Smooth muscle cell (in vitro differentiated cells): ENCODE results near the gene LIMS1. TPM values are rescaled to one million over a fixed set of nuclear protein-coding genes. Genes with fewer than 3 reads are reported as not detected.

Source experiments
- DNase-seq: peaks from one replicate; lab custom pipeline; 2025; ENCODE audit not compliant: unreplicated experiment; lab: John Stamatoyannopoulos, UW
- H2AFZ ChIP-seq: fragments of 200-600 bp; sonication (generic); 2 replicates; pipeline ENCODE4 v1.6.0; 2016; ENCODE audit warnings: antibody characterized with exemption, low read depth, mild to moderate bottlenecking
- H3F3A ChIP-seq: fragments of 200-600 bp; sonication (generic); 2 replicates; pipeline ENCODE4 v1.6.0; 2017; ENCODE audit warnings: antibody characterized with exemption, low read depth
- H3K27ac ChIP-seq: fragments of 200-600 bp; sonication (generic); 2 replicates; pipeline ENCODE4 v1.5.1; 2016; ENCODE audit warnings: low read depth, mild to moderate bottlenecking
- H3K27me3 ChIP-seq: fragments of 200-600 bp; sonication (generic); 2 replicates; pipeline ENCODE4 v1.6.1; 2016; ENCODE audit warnings: low read depth, mild to moderate bottlenecking
- H3K36me3 ChIP-seq: fragments of 200-600 bp; sonication (generic); 2 replicates; pipeline ENCODE4 v1.5.1; 2016; ENCODE audit warnings: low read depth
- H3K4me1 ChIP-seq: fragments of 200-600 bp; sonication (generic); 2 replicates; pipeline ENCODE4 v1.5.1; 2016; ENCODE audit warnings: low read depth
- H3K4me2 ChIP-seq: fragments of 200-600 bp; sonication (generic); 2 replicates; pipeline ENCODE4 v1.6.0; 2016; ENCODE audit warnings: mild to moderate bottlenecking
- H3K4me3 ChIP-seq: fragments of 200-600 bp; sonication (generic); 2 replicates; pipeline ENCODE4 v1.5.1; 2016; ENCODE audit warnings: mild to moderate bottlenecking
- H3K79me2 ChIP-seq: fragments of 200-600 bp; sonication (generic); 2 replicates; pipeline ENCODE4 v1.6.0; 2016; ENCODE audit warnings: low read depth, mild to moderate bottlenecking
- H3K9ac ChIP-seq: fragments of 200-600 bp; sonication (generic); 2 replicates; pipeline ENCODE4 v1.6.0; 2016; ENCODE audit warnings: low read depth
- H3K9me3 ChIP-seq: fragments of 200-600 bp; sonication (generic); replicated peaks from 2 replicates; pipeline ENCODE4 v1.5.1; 2016; ENCODE audit warnings: low read depth
- H4K20me1 ChIP-seq: fragments of 200-600 bp; sonication (generic); 2 replicates; pipeline ENCODE4 v1.6.0; 2016; ENCODE audit warnings: low read depth
- CTCF ChIP-seq: fragments of 200-600 bp; sonication (generic); IDR thresholded peaks from 2 replicates; pipeline ENCODE4 v1.5.1; 2017; ENCODE audit warnings: borderline replicate concordance, mild to moderate bottlenecking, antibody characterized with exemption; ENCODE audit not compliant: insufficient read depth, poor library complexity, severe bottlenecking
- WGBS: methylation state at CpG from one replicate; pipeline ENCODE4 v1.1.7; 2016; ENCODE audit warnings: low lambda C conversion rate; 5-methylcytosine and 5-hydroxymethylcytosine counted together
- polyA plus RNA-seq: library from polyadenylated mRNA; unstranded; fragments of >200 nt; fragmentation: Nextera tagmentation; extraction: Ambion mirVana; gene quantifications from 2 replicates; pipeline ENCODE4 v1.2.1, GENCODE V29; 2016
- total RNA-seq: library from RNA; depleted of rRNA; stranded (reverse); fragments of >200 nt; gene quantifications from 2 replicates; pipeline ENCODE4 v1.2.3, GENCODE V29; 2014

Gene LIMS1
- total and polyA plus RNA-seq, 2 experiments from 2014 or later = 56.9 to 155 TPM

GRCh38 chr2:108619925-108620620, 85.8 kb downstream of the LIMS1 start:
- H3K27ac ChIP-seq = peak overlapping the region; percentile 52
- peaks cover 81% of the 10 kb centered on the region for H4K20me1 ChIP-seq
- no peaks in the 10 kb centered on the region for H3K27me3 ChIP-seq
- TF ChIP-seq CTCF = no peak
- H3K4me2 ChIP-seq = no peak overlapping the region
- DNase-seq = no peak
- H3K9me3 ChIP-seq = no peaks in the 10 kb centered on the region
- peaks cover 5% of the 10 kb centered on the region for H3F3A ChIP-seq
- H3K4me3 ChIP-seq = no peak overlapping the region
- no peaks in the 10 kb centered on the region for H3K36me3 ChIP-seq
- no peak overlapping the region for H3K9ac ChIP-seq
- H3K79me2 ChIP-seq = peaks cover 87% of the 10 kb centered on the region
- peaks cover 31% of the 10 kb centered on the region for H3K4me1 ChIP-seq
- H2AFZ ChIP-seq = no peak overlapping the region
- 73% methylated on average over 8 of the region's 8 CpGs for WGBS

- Histone ChIP-seq H3K27ac (peak overlapping the region; percentile 52), H2AFZ (no peak overlapping the region), H3K4me1 (peaks cover 31% of the 10 kb centered on the region), H3K4me3 (peak overlapping the region; percentile 17), H3K79me2 (peaks cover 87% of the 10 kb centered on the region), H4K20me1 (peaks cover 81% of the 10 kb centered on the region), H3K9ac (peak overlapping the region; percentile 14), H3K27me3 (no peaks in the 10 kb centered on the region), H3K9me3 (no peaks in the 10 kb centered on the region), H3K36me3 (no peaks in the 10 kb centered on the region), H3K4me2 (peak overlapping the region; percentile 52), H3F3A (peaks cover 5% of the 10 kb centered on the region)
- DNase-seq = no peak
- 50% methylated on average over 3 of the region's 3 CpGs for WGBS
- TF ChIP-seq CTCF = no peak
Observed at GRCh38 chr2:108620656-108621055, 86.4 kb downstream of the LIMS1 start.

- Histone ChIP-seq H2AFZ (no peak overlapping the region), H3K9me3 (no peaks in the 10 kb centered on the region), H3K79me2 (peaks cover 87% of the 10 kb centered on the region), H3K27ac (peak overlapping the region; percentile 52), H3K27me3 (no peaks in the 10 kb centered on the region), H3K9ac (peak overlapping the region; percentile 14), H3F3A (peaks cover 5% of the 10 kb centered on the region), H3K4me2 (peak overlapping the region; percentile 52), H3K36me3 (no peaks in the 10 kb centered on the region), H3K4me3 (peak overlapping the region; percentile 17), H4K20me1 (peaks cover 83% of the 10 kb centered on the region), H3K4me1 (peaks cover 31% of the 10 kb centered on the region)
- DNase-seq = no peak
- 37% methylated on average over 8 of the region's 8 CpGs for WGBS
- no peak for TF ChIP-seq CTCF
Observed at GRCh38 chr2:108621087-108621559, 86.9 kb downstream of the LIMS1 start.
